UCSD-AML1 (cell line): ENCODE data around the gene SERPINI1.
"Not testable (repeated sequence)": the region's sequence is repeated elsewhere in the genome, so short reads cannot be mapped to it uniquely, and the experiment has no call there.

Source experiments
- DNase-seq: peaks from one replicate; lab custom pipeline; 2025; ENCODE audit not compliant: unreplicated experiment; lab: John Stamatoyannopoulos, UW

Gene SERPINI1

GRCh38 chr3:167785790-167786189 is 50.3 kb downstream of the SERPINI1 start:
- DNase-seq: no peak

DNA sequence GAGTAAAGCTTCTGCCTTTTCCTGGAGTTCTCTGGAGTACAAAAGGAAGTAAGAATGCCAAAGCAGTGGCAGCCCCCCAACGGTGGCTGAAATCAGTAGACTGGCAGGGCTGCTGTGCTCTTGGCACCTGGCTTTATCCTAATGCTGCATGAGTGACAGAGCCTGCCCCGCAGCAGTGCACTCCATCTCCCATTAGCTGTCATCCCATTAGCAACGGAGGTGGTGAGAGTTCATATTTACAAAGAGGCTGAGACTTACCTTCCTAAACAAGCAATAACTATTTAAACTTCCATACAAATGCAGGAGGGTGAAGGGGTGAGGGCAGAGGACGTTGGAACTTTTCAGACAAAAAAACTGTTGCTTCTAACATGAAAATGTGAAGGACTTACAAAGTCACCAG is 51.9 kb downstream of the SERPINI1 start:
- DNase-seq: no peak

DNA sequence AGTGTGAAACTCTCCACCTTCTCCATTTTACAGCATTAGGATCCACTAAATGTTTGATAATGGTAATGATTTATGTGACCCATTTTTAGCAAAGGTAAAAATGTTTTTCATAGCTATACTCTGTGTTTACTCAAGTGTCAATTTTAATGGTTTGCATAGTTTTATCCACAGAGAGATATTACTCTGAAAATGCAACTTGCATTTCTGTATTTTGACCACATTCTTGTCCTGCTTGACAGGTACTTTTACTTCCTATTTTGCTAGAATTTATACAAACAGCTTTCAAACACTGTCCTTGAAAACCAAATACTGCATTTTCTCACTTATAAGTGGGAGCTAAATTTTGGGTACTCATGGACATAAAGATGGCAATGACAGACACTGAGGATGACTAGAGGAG is 62.9 kb downstream of the SERPINI1 start:
- DNase-seq: no peak

DNA sequence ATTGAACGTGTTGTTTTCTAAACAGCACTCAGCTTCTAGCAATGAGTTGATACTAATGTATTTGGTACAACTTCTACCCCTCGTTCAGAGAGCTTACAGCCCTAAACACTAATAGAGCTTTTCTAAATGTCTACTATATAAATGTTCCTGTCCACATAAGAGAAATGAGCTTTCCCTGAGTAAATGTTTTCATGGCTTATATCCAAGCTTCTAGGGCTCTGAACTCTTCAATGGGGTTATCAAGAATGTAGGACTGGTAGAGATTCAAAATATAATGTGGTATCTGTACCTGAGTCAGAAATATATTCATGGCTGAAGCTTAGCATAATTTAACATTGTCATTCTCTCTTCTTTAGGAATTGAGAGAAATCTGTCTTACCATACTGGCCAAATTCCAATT is 73.4 kb downstream of the SERPINI1 start:
- DNase-seq: no peak

DNA sequence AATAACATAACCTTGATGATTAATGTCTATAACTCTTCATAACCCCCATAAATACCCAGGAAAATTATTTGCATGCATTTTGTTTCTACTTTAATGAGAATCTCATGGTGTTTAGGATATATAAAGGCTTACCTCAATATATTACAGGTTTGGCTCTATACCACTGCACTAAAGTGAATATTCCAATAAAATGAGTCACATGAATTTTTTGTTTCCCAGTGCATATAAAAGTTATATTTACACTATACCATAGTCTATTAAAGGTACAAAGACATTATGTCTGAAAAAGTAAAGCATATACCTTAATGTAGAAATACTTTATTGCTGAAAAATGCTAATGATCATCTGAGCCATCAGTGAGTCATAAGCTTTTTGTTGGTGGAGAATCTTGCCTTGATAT is 74.7 kb downstream of the SERPINI1 start:
- DNase-seq: no peak

DNA sequence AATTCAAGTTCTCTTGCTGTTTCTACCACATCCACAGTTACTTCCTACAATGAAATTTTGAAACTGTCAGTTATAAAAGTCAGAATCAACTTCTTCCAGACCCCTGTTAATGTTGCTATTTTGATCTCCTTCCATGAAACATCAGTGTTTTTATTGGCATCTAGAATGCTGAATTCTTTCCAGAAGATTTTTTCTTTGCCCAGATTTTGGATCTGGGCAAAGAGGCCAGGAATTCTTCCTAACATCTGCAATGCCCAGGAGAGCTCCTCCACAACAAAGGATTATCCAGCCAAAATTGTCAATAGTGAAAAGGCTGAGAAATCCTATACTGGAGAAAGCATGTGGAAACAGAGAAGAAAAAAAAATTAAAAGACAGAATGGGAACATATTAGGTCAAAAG is 75.5 kb downstream of the SERPINI1 start:
- no peak for DNase-seq

- no peak for DNase-seq
These were observed 77.9 kb downstream of the SERPINI1 start for GRCh38 chr3:167813169-167814123.

DNA sequence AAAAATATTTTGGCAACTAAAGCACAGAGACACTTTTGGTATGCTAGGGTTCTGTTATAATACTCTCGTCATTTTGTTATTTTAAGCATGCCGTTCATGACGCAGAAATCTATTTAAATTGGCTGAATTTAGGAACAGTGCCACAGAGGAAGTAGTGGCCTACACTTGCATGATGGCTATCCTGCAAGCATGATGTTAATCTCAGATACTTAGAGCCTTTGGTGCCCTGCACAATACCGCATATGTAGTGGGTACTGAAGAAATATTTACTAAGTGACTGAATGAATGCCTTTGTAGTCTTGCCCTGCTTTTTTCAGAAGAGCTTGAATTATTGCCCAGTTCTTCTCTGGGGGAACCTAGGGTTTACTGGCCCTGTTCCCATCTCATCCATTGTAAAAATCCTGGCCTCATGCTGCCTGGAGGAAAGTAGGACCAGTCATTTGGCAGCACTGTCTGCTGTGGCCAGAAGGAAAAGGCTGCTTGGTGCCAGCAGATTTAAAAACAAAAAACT is 79.0 kb downstream of the SERPINI1 start:
- DNase-seq: no peak

- no peak for DNase-seq
These were observed 81.4 kb downstream of the SERPINI1 start for GRCh38 chr3:167816953-167817352.

- DNase-seq: no peak
These were observed 84.8 kb downstream of the SERPINI1 start for GRCh38 chr3:167820102-167820865.

DNA sequence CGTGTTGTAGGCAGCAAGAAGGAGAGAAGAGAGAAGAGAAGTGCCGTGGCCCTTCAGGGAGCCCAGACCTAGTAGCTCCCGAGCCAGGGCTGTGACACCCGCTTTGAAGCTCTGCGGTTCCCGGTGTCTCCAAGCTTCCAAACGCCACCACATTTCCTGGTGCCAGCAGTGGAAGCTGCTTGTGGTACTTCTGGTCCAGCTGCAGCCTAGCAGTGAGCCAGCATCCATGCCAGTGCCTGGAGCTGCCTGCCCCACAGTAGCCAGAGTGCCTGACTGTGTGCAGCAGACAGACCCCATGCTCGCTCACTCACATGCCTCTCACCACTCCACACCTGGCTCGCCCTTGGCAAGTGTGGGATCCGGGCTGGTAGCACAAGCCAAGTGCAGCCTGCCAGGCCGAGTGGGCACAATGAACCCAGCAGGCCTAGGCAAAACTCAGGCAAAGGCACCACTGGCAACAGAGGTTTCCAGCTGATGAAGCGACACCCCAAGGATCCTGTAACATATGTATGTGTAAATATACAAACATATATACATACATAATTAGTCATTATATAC is 85.8 kb downstream of the SERPINI1 start:
- no peak for DNase-seq

- no peak for DNase-seq
These were observed 88.2 kb downstream of the SERPINI1 start for GRCh38 chr3:167823738-167824137.

- DNase-seq: not testable (repeated sequence)
These were observed 92.1 kb downstream of the SERPINI1 start for GRCh38 chr3:167827588-167827987.

- DNase-seq: no peak
These were observed 93.5 kb downstream of the SERPINI1 start for GRCh38 chr3:167829071-167829470.

DNA sequence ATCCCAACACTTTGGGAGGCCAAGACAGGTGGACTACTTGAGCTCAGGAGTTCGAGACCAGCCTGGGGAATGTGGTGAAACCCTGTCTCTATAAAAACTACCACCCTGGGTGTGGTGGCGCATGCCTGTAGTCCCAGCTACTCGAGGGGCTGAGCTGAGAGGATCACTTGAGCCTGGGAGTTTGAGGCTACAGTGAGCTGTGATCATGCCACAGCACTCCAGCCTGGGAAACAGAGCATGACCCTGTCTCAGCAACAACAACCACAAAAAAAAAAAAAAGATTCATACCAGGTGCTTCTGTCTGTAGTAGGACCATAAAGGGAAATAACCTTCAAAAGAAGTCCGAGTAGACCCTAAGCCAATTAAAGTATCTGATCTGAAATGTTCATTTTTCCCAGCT is 94.5 kb downstream of the SERPINI1 start:
- DNase-seq: no peak

DNA sequence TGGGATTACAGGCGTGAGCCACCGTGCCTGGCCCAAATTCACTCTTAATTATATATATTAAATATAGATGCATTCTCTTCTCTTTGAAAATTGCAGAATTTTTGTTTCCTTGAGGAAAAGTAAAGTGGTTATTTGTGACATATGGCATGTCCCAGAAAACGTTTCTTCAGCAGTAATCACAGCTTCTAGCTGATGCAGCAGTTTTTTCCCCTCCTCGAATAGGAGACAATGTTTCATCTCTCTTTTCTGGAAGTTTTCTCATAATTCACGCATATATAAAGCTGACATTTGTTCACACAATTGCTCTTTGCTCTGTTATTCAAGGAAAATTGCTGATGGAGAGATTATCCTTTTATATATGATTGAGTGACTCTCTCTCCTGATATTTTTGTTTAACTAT is 99.8 kb downstream of the SERPINI1 start:
- no peak for DNase-seq

DNA sequence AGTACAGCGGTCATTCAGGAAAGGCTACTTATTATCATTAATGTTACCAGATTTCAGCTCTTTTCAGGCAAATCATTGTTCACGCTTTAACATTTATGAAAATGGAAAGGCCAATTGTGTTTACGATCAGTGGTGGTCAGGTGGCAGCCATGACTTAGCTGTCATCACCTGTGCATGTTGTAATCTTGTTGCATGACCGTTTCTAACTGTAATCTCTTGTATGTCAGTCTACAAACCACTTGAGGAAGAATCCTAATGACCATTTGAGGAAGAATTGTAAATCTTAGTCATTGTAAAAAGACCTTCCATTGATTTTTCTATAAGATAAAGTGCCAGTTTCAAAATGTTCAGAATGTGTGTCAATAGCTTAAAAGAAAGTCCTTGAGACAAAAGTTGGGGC is 100.4 kb downstream of the SERPINI1 start:
- no peak for DNase-seq

DNA sequence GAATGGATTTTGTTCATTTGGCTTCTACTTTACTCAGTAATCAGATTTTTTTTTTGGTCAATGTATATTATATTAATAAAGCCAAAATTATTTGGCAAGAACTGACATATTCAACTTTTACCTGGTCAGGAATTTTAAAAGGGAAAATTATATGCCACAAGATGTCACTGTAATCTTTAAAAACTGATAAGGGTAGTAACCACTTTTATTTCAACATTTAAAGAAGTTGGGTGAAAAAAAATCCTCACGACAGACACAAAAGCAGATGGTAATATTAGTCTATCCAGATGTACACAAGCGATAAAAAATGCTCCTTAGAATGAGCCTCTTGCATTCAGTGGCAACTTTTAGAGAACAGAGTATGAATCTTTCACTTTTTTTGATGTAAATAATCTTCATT is 101.9 kb downstream of the SERPINI1 start:
- DNase-seq: no peak

- DNase-seq: no peak
These were observed 104.1 kb downstream of the SERPINI1 start for GRCh38 chr3:167839460-167840134.

- no peak for DNase-seq
These were observed 104.7 kb downstream of the SERPINI1 start for GRCh38 chr3:167840247-167840646.

DNA sequence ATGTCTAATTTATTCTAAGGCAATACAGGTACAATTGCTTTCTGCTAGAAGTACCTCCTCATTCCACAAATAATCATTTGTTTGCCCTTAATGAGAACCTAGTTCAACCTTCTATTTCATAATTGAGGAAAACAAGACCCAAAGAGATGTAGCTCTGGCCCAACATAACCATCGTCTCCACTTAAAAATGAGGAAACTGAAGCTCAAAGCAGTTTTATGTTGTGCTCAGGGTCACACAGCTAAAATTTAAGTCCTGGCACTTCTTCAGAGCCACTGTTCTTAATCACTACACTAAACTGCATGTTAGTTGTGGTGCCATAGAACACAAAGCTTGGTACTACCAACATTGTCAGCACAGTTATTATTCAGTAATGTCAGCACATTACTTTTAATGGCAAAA is 108.0 kb downstream of the SERPINI1 start:
- DNase-seq: no peak
